ENCODE measurements around the gene HTR1B.

GRCh38 chr6:77430504-77430903 lies 32.8 kb downstream of the HTR1B start:
- TF ChIP-seq CTCF (IDR thresholded peaks at IDR 0.05) (no peak), POLR2A (IDR thresholded peaks at IDR 0.05; ENCODE audit: low read depth) (no peak), POLR2AphosphoS5 (IDR thresholded peaks at IDR 0.05) (no peak), EP300 (IDR thresholded peaks at IDR 0.05) (no peak)
